GM21528 (cell line): ENCODE measurements around the gene FBXW8.
A peak's percentile ranks its signal among the peaks of the same experiment; 100 is the strongest.

ENCODE experiments used
- ATAC-seq: cut with Tn5 transposase; IDR thresholded peaks from one replicate; pipeline ENCODE4 v1.9.1; 2021; ENCODE audit warnings: mild to moderate bottlenecking, moderate library complexity; ENCODE audit not compliant: unreplicated experiment, low FRiP score

The FBXW8 gene, protein sequence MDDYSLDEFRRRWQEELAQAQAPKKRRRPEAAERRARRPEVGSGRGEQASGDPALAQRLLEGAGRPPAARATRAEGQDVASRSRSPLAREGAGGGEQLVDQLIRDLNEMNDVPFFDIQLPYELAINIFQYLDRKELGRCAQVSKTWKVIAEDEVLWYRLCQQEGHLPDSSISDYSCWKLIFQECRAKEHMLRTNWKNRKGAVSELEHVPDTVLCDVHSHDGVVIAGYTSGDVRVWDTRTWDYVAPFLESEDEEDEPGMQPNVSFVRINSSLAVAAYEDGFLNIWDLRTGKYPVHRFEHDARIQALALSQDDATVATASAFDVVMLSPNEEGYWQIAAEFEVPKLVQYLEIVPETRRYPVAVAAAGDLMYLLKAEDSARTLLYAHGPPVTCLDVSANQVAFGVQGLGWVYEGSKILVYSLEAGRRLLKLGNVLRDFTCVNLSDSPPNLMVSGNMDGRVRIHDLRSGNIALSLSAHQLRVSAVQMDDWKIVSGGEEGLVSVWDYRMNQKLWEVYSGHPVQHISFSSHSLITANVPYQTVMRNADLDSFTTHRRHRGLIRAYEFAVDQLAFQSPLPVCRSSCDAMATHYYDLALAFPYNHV

DNA sequence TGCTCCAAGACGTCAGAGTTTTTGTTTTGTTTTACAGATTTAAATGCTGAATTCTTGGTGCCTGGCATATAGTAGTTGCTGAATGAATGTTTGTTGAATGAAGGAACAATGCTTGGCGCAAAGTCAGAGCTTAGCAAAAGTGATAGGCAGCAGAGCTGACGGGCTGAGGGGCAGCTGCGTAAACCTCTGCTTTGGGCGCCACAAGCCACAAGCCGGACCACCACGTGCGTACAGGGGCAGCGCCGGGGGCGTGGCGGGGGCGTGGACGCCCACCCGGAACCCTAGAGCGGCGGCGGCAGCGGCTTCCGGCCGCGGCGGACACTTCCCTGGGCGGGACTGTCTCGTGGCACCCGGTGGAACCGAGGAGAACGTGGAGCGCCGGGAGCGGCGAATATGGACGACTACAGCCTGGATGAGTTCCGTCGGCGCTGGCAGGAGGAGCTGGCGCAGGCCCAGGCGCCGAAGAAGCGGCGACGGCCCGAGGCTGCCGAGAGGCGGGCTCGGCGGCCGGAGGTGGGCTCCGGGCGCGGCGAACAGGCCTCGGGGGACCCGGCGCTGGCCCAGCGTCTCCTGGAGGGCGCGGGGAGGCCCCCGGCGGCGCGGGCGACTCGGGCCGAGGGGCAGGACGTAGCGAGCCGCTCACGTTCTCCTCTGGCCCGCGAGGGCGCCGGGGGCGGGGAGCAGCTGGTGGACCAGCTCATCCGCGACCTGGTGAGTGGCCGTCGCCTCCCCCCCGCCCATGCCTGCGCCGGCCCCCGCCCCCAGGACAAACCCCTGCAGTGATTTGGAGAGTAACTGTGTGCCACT is at the start of gene FBXW8:
TSS of gene FBXW8 (plus strand) at position 306 of the 807 bp plus-strand sequence. CDS start at position 394, 88 bp downstream.
- peak; percentile 97 for ATAC-seq

DNA sequence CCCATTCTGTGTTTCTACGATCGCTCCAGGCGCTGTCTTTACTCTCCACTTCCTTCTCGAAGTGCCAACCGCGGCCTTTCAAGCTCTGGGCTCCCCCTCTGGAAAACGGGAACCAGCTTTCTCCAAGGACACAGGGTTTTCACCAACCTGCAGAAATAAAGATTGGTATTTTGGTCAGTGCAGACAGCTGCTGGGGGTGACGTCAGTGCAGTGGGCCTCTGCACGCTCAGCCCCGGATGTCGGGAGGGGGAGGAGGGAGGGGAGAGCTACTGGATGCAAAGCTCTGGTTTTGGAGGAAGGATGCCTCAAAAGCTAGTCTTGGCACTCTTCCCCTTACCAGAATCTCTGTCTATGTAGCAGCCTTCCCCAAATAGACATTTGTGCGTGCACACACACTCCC is 49.4 kb upstream of the FBXW8 start:
- peak; percentile 74 for ATAC-seq

DNA sequence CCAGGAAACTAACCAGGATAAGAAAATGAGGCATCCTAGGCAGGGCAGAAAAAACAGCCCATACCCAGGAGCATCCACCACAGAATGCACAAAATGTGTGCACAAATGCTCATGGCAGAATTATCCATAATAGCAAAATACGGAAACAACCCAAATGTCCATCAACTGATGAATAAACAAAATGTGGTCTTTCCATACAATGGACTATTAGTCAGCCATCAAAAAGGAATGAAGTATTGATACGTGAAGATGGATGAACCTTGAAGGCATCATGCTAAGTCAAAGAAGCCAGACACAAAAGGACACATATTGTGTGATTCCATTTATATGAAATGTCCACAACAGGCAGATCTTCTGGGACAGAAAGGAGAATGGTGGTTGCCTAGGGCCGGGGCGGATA is 48.6 kb upstream of the FBXW8 start:
- ATAC-seq: no peak

DNA sequence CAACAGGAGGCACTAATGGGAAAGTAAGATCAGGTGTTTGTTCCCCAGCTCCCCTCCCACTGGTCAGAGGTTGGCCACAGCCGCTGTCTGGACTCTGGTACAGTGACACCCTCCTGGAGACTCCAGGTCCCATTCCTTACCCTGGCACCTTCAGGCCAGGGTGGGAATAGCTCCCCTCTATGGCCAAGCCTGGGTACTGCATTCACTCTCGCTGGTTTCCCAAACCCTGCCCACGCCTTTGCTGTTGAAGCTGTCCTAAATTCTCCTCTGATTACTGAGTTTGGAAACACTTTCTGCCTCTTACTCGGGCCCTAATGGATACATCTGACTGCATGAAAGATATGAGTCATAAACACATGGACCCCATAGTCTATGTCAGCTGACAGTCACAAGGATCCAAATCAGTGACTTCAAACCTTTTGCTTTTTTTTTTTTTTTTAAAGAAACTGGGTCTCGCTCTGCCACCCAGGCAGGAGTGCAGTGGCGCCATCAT is 47.4 kb upstream of the FBXW8 start:
- no peak for ATAC-seq

GRCh38 chr12:116864371-116865160 is 46.2 kb upstream of the FBXW8 start:
- no peak for ATAC-seq

DNA sequence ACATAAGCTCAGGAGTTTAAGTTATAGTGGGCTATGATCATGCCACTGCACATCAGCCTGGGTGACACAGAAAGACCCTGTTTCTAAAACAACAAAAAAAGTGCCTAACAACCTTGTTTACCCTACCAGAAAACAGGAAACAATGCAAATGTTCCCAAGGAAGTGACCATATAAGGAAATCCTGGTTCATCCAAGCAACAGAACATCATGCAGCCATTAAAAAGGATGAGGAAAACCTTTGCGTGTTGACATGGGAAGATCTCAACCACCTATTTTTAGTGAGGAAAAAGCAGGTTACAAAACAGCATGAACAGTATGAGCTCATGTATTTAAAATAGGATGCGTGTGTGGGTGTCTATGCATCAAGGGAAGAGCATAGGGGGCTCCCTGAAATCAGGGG is 43.2 kb upstream of the FBXW8 start:
- no peak for ATAC-seq

- no peak for ATAC-seq
Measured at GRCh38 chr12:116870306-116870705, 40.4 kb upstream of the FBXW8 start.

GRCh38 chr12:116874324-116874995 is 36.3 kb upstream of the FBXW8 start:
- ATAC-seq: no peak

- ATAC-seq: no peak
Measured at GRCh38 chr12:116876151-116876869, 34.4 kb upstream of the FBXW8 start.

- no peak for ATAC-seq
Measured at GRCh38 chr12:116878567-116879508, 31.9 kb upstream of the FBXW8 start.

DNA sequence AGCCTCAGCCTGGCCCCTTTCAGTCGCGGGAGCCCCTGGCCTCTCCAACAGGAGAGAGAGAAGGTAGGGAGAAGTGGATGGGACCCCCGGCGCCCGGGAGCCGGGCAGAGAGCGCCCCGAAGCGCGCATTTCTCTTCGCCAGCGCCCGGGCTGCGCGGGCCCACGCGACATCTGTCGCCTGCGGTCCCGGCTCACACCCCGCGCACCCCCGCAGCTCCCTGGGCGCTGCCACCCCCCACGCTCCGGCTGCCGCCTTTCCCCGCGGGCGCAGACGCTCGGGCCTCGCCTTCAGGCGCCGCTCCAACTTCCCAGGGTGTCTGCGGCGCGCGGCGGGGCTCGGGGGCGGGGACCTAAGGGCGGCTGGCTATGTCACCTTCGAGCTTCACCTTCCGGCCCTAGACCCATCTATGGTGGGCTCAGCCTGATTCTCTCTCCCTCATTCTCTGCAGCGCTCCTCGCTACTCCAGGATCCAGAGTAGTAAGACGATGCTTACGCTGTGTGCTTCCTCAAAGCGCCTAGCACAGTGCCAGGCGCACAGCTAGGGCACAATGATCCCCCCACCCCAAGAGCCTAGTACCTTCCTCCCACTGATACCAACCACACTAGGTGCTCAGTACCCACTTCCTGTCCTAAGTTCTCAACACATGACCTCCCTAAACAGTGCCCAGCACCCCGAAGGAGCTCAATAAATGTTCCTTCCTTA is 31.1 kb upstream of the FBXW8 start:
- no peak for ATAC-seq

DNA sequence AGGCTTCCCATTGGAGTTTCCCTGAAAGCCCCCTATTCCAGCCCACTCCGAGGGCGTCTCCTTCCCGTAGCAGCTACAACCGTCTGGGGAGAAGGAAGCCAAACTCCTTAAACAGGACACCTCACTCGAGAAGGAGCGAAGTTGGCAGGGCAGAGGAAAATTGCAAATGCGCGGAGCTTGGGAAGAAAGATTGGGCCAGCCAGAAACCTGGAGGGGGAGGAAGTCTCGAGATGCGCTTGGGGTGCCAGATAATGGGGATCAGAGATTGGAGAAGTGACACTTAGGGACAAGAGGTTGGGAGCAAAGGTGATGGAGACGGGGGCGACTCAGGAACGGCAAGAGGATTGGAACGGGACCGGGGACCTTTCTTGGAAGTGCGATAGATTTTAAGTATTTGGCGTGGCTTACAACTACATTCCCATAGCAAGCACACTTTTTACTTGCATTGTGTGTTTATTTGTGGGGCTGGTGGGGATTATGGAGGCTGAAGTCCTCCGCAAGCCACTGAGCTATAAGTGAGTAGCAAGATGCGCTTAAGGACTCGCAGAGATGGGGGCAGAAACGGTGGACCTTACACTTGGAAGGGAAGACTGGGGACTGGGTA is 30.4 kb upstream of the FBXW8 start:
- ATAC-seq: no peak

GRCh38 chr12:116880817-116881324 is 29.9 kb upstream of the FBXW8 start:
- ATAC-seq: peak; percentile 67

GRCh38 chr12:116881325-116881876 is 29.3 kb upstream of the FBXW8 start, which contains the start of gene HRK:
Gene HRK (minus strand): TSS chr12:116881441. CDS start chr12:116881307, 134 bp downstream.
- ATAC-seq: no peak

GRCh38 chr12:116881877-116882507 is 28.8 kb upstream of the FBXW8 start:
- no peak for ATAC-seq

DNA sequence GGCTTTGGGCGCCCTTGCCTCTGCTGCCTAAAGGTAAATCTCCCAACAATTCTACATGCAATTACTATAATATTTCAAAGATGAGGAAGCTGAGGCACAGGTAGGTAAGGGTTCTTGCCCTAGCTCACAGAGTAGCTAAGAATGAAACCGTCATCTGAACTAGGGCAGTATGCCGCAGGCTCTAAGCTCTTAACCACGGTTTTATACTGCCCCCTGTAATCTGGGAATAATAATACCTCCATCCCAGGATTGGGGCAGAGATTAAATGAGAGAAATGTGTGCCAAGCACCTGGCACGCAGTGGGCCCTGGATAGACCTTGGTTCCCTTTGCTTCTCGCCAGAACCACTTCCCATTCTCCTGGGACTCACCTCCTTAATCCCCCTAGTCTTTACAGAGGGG is 28.0 kb upstream of the FBXW8 start:
- no peak for ATAC-seq
